Spleen (tissue), 11 donors: Measurements from ENCODE around the gene POLR2J. TPM values are rescaled to one million over a fixed set of nuclear protein-coding genes. Genes with fewer than 3 reads are reported as not detected.
A peak's percentile ranks its signal among the peaks of the same experiment; 100 is the strongest.

Source experiments
- DNase-seq: peaks from one replicate; pipeline ENCODE4 v3.0.0-alpha.2; 2020
- H3K27ac ChIP-seq, 8 donors: fragments of 200-600 bp; sonication (generic) in 7 of 8; 1 replicate in 4 of 8; 2 replicates in 4 of 8; pipeline versions ENCODE4 v1.5.0 to v1.8.0; 2016 to 2021; ENCODE audit warnings: inconsistent platforms in 4 of 8, mild to moderate bottlenecking in 4 of 8, moderate library complexity in 1 of 8
- H3K27me3 ChIP-seq, 7 donors: fragments of 200-600 bp; sonication (generic) in 6 of 7; replicated peaks in 1 of 7; 1 replicate in 4 of 7; 2 replicates in 3 of 7; pipeline versions ENCODE4 v1.5.0 to v1.8.0; 2016 to 2021; ENCODE audit warnings: inconsistent platforms in 3 of 7, mild to moderate bottlenecking in 1 of 7
- H3K36me3 ChIP-seq, 6 donors: fragments of 200-600 bp; sonication (generic) in 5 of 6; 1 replicate in 4 of 6; 2 replicates in 2 of 6; pipeline versions ENCODE4 v1.5.0 to v1.8.0; 2016 to 2021; ENCODE audit warnings: inconsistent platforms in 2 of 6
- H3K4me1 ChIP-seq, 6 donors: fragments of 200-600 bp; sonication (generic) in 5 of 6; 1 replicate in 3 of 6; 2 replicates in 3 of 6; pipeline versions ENCODE4 v1.5.0 to v1.8.0; 2016 to 2021; ENCODE audit warnings: inconsistent platforms in 3 of 6
- H3K4me3 ChIP-seq, 8 donors: fragments of 200-600 bp; sonication (generic) in 7 of 8; 1 replicate in 4 of 8; 2 replicates in 4 of 8; pipeline versions ENCODE4 v1.5.0 to v1.8.0; 2016 to 2021; ENCODE audit warnings: inconsistent platforms in 4 of 8, mild to moderate bottlenecking in 4 of 8, moderate library complexity in 2 of 8
- H3K9me3 ChIP-seq, 8 donors: fragments of 200-600 bp; sonication (generic) in 7 of 8; 1 replicate in 4 of 8; 2 replicates in 4 of 8; pipeline versions ENCODE4 v1.5.0 to v1.8.0; 2016 to 2021; ENCODE audit warnings: inconsistent platforms in 4 of 8
- CTCF ChIP-seq, 11 experiments: fragments of 200-600 bp in 7 of 11; fragments of 450-650 bp in 4 of 11; sonication (generic) in 4 of 11; IDR thresholded peaks in 8 of 11; conservative IDR thresholded peaks in 3 of 11; 1 replicate in 7 of 11; 2 replicates in 4 of 11; pipeline versions ENCODE4 v1.4.0 to v1.8.0; 2016 to 2021; ENCODE audit warnings: antibody characterized with exemption in 11 of 11, inconsistent platforms in 4 of 11, mild to moderate bottlenecking in 1 of 11
- POLR2A ChIP-seq, 3 donors: fragments of 450-650 bp; IDR thresholded peaks; one replicate each; pipeline ENCODE4 v1.5.1; 2017; ENCODE audit warnings: antibody characterized with exemption in 3 of 3, mild to moderate bottlenecking in 1 of 3
- POLR2AphosphoS5 ChIP-seq, 3 donors: sonication (generic); formaldehyde crosslinking; IDR thresholded peaks; one replicate each; pipeline ENCODE4 v1.5.1; 2017; ENCODE audit warnings: antibody characterized with exemption in 3 of 3
- WGBS, 5 donors: extraction: QIAGEN DNeasy Blood & Tissue Kit in 3 of 5; methylation state at CpG; one replicate each; pipeline versions ENCODE4 v1.1.5 to v1.1.7; 2013 to 2018; 5-methylcytosine and 5-hydroxymethylcytosine counted together
- intact Hi-C: fragments of 100-400 bp; cut with DNase I; formaldehyde crosslinking; loops from one replicate; pipeline ENCODE4 v1.15.0; 2023; ENCODE audit warnings: low total_unique reads
- polyA plus RNA-seq, 3 donors: library from polyadenylated mRNA; stranded (reverse); fragments of 200-250 nt; gene quantifications; one replicate each; pipeline ENCODE4 v1.2.1, GENCODE V29; 2013
- total RNA-seq, 7 donors: library from RNA; depleted of rRNA in 3 of 7; stranded (reverse); fragments of >200 nt in 3 of 7; fragmentation: NEBNext Ultra II Directional in 4 of 7; extraction: Animal tissue kit (Norgen Biotek cat#: 25700) in 4 of 7; gene quantifications; one replicate each; pipeline versions ENCODE4 v1.1.0 to v1.2.1, GENCODE V29; 2016 to 2021
- donor health status: healthy with polysubstance abuse.
- donor health status: DM: no; HTN: no; CAD: no; lungs with moderate emphysema.
- donor health status: DM: no; HTN: no; CAD: no.
- donor health status: Bipolar disorder and iron deficiency.
- donor health status: healthy.
- donor health status: DM: no; HTN: no; CAD: no.
- donor health status: DM: yes; HTN: yes; CAD: no.

POLR2J gene
- total and polyA plus RNA-seq, 10 donors, result 8.4 to 98.8 (median 32.2) TPM

DNA sequence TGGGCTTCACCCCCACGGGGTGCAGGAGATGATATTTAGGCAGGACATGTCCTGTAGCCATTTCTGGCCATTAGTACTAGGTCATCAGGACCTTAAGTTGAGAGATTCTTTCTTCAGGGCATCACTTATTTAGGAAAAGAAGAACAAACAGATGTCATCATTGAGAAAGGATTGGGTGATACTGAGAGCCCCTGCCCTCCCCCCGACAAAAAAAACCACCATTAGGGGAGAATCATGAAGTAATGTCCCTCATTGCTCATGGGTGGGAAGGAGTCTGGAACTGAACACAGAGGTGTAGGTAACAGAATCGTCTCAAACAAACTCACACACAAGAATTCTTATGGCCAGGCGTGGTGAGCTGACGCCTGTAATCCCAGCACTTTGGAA is 51.7 kb downstream of the POLR2J start:
- peak overlapping the region; percentile 91 to 99 (median 98) for H3K27ac ChIP-seq
- peak overlapping the region in 2 of 8 donors; percentile 19 to 63 for H3K4me3 ChIP-seq
- DNase-seq, result no peak
- intact Hi-C loops, result no loop called here
- no peak for TF ChIP-seq CTCF (IDR thresholded peaks at IDR 0.05 in 8 of 11, conservative IDR thresholded peaks at IDR 0.05 in 3 of 11)
- no peak for TF ChIP-seq POLR2A (IDR thresholded peaks at IDR 0.05)
- TF ChIP-seq POLR2AphosphoS5 (IDR thresholded peaks at IDR 0.05), result no peak
- H3K36me3 ChIP-seq, result peaks cover 0 to 51% (median 6%) of the 10 kb centered on the region in 6 donors
- H3K4me1 ChIP-seq, result peaks cover 45 to 100% (median 84%) of the 10 kb centered on the region in 6 donors
- H3K27me3 ChIP-seq, result no peaks in the 10 kb centered on the region
- WGBS, 5 donors, result 58 to 78% (median 60%) methylated on average over 4 to 5 of the region's 5 CpGs
- no peaks in the 10 kb centered on the region for H3K9me3 ChIP-seq

GRCh38 chr7:102426268-102427018 is 52.3 kb downstream of the POLR2J start:
- TF ChIP-seq POLR2A (IDR thresholded peaks at IDR 0.05) (no peak), POLR2AphosphoS5 (IDR thresholded peaks at IDR 0.05) (peak; percentile 73 to 78 (median 75))
- DNase-seq, result peak; percentile 94
- Histone ChIP-seq H3K9me3 (no peaks in the 10 kb centered on the region), H3K36me3 (peaks cover 0 to 57% (median 7%) of the 10 kb centered on the region in 6 donors), H3K4me3 (peak overlapping the region in 5 of 8 donors; percentile 12 to 63 (median 19)), H3K27me3 (no peaks in the 10 kb centered on the region), H3K4me1 (peaks cover 40 to 100% (median 83%) of the 10 kb centered on the region in 6 donors), H3K27ac (peak overlapping the region; percentile 91 to 99 (median 98))
- intact Hi-C loops, result no loop called here
- 26 to 38% (median 31%) methylated on average over 13 to 16 of the region's 16 CpGs for WGBS, 5 donors

DNA sequence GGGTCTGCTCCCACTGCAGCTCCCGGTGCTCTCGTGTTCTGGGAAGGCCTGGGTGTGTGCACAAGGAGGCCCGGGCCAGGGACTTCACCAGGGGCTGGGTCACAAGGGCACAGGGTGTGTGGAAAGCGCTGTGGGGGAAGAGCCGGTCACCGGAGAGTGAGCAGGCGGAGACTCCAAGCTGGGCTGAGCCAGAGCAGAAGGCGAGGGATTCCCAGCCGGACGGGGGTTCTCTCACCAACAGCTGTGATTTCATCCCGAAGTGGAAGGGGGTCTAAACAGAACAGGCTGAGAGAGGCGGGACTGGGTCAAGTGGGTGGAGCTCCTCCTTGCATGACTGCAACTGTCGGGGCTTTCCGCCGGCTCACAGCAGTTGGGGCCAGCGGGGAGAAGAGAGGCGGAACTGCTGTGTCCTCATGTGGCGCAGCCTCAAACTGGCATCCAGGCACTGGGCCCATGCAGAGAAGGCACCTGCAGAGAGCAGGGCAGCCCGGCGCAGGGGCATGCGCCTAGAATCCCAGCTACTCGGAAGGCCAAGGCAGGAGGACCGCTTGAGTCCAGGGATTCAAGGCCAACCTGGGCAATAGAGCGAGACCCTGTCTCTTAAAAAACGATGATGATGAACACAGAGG is 53.0 kb downstream of the POLR2J start:
- H3K9me3 ChIP-seq, result no peaks in the 10 kb centered on the region
- H3K4me3 ChIP-seq, result peak overlapping the region in 5 of 8 donors; percentile 12 to 63 (median 19)
- intact Hi-C loops, result no loop called here
- peak overlapping the region; percentile 91 to 99 (median 98) for H3K27ac ChIP-seq
- TF ChIP-seq CTCF (IDR thresholded peaks at IDR 0.05 in 8 of 11, conservative IDR thresholded peaks at IDR 0.05 in 3 of 11) (no peak), POLR2AphosphoS5 (IDR thresholded peaks at IDR 0.05) (peak; percentile 93 to 96 (median 95)), POLR2A (IDR thresholded peaks at IDR 0.05) (peak; percentile 30 to 75 (median 58))
- WGBS, 5 donors, result 22 to 42% (median 34%) methylated on average over 20 to 25 of the region's 25 CpGs
- peaks cover 39 to 100% (median 83%) of the 10 kb centered on the region in 6 donors for H3K4me1 ChIP-seq
- peak; percentile 98 for DNase-seq
- H3K27me3 ChIP-seq, result no peaks in the 10 kb centered on the region
- H3K36me3 ChIP-seq, result peaks cover 0 to 64% (median 7%) of the 10 kb centered on the region in 6 donors

GRCh38 chr7:102424787-102425218 is 53.9 kb downstream of the POLR2J start:
- H3K36me3 ChIP-seq, result peaks cover 0 to 66% (median 7%) of the 10 kb centered on the region in 6 donors
- intact Hi-C loops, result no loop called here
- peak overlapping the region; percentile 91 to 99 (median 98) for H3K27ac ChIP-seq
- peak overlapping the region in 3 of 8 donors; percentile 12 to 63 (median 21) for H3K4me3 ChIP-seq
- TF ChIP-seq POLR2AphosphoS5 (IDR thresholded peaks at IDR 0.05) (peak in 2 of 3 donors; percentile 48 to 61), POLR2A (IDR thresholded peaks at IDR 0.05) (no peak)
- DNase-seq, result peak; percentile 87
- H3K27me3 ChIP-seq, result no peaks in the 10 kb centered on the region
- no peaks in the 10 kb centered on the region for H3K9me3 ChIP-seq
- 45 to 53% (median 48%) methylated on average over 13 of the region's 13 CpGs for WGBS, 5 donors
- H3K4me1 ChIP-seq, result peaks cover 40 to 100% (median 83%) of the 10 kb centered on the region in 6 donors
